Choroid plexus epithelial cell (primary cell): ENCODE data around the gene SLC29A3.
A peak's percentile ranks its signal among the peaks of the same experiment; 100 is the strongest.

Experiments
- DNase-seq: peaks from one replicate; pipeline ENCODE4 v3.0.0-alpha.2; 2010; ENCODE audit warnings: low read depth
- H3K4me3 ChIP-seq: 2 replicates; pipeline ENCODE4 v1.5.1; 2011; ENCODE audit warnings: low read depth, mild to moderate bottlenecking, control low read depth, low read length, moderate library complexity
- TF ChIP-seq, protein P1 (sequence below): conservative IDR thresholded peaks from 2 replicates; pipeline ENCODE4 v1.5.1; 2011; ENCODE audit warnings: low read depth, mild to moderate bottlenecking, control low read depth, inconsistent platforms, low read length, moderate library complexity

SLC29A3 gene

DNA sequence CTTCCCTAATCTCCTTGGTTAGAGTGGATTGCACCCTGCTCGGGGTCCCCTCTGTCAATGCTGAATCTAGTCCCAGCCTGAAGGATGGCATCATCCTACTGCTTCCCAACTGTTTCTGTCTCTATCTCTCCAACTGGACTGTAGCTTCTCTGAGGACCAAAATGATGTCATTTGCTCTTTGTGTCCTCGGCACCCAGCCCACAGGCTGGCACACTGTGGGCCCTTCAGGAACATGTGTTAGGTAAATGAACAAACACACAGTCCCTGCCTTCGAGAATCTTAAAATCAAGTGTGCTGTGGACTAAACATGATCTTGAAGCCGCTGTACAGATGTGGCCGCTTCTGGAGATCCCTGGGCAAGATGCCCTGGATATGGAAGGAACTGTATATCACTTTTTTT is 72.6 kb downstream of the SLC29A3 start:
- DNase-seq: no peak
- TF ChIP-seq, protein P1, sequence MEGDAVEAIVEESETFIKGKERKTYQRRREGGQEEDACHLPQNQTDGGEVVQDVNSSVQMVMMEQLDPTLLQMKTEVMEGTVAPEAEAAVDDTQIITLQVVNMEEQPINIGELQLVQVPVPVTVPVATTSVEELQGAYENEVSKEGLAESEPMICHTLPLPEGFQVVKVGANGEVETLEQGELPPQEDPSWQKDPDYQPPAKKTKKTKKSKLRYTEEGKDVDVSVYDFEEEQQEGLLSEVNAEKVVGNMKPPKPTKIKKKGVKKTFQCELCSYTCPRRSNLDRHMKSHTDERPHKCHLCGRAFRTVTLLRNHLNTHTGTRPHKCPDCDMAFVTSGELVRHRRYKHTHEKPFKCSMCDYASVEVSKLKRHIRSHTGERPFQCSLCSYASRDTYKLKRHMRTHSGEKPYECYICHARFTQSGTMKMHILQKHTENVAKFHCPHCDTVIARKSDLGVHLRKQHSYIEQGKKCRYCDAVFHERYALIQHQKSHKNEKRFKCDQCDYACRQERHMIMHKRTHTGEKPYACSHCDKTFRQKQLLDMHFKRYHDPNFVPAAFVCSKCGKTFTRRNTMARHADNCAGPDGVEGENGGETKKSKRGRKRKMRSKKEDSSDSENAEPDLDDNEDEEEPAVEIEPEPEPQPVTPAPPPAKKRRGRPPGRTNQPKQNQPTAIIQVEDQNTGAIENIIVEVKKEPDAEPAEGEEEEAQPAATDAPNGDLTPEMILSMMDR: no peak
- no peak overlapping the region for H3K4me3 ChIP-seq

DNA sequence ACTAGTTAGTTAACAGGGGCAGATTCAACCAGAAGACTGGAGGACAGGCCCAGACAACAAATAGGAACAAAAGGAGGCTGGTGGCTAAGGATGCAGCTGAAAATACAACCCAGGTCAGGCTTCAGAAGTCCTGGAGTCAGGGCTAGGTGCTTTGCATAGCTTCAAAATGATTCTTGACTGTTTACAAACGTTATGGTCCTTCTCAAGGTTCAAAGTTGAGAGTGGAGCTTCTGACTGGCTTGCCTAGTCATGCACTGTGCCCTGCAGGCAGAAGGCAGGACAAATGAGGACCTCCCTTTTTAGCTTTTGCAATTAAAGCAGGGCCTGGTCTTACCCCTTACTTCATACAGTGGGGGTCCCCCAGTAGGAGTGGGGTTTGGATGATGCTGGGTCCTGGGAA is 73.2 kb downstream of the SLC29A3 start:
- H3K4me3 ChIP-seq: no peak overlapping the region
- TF ChIP-seq, protein P1: no peak
- no peak for DNase-seq

DNA sequence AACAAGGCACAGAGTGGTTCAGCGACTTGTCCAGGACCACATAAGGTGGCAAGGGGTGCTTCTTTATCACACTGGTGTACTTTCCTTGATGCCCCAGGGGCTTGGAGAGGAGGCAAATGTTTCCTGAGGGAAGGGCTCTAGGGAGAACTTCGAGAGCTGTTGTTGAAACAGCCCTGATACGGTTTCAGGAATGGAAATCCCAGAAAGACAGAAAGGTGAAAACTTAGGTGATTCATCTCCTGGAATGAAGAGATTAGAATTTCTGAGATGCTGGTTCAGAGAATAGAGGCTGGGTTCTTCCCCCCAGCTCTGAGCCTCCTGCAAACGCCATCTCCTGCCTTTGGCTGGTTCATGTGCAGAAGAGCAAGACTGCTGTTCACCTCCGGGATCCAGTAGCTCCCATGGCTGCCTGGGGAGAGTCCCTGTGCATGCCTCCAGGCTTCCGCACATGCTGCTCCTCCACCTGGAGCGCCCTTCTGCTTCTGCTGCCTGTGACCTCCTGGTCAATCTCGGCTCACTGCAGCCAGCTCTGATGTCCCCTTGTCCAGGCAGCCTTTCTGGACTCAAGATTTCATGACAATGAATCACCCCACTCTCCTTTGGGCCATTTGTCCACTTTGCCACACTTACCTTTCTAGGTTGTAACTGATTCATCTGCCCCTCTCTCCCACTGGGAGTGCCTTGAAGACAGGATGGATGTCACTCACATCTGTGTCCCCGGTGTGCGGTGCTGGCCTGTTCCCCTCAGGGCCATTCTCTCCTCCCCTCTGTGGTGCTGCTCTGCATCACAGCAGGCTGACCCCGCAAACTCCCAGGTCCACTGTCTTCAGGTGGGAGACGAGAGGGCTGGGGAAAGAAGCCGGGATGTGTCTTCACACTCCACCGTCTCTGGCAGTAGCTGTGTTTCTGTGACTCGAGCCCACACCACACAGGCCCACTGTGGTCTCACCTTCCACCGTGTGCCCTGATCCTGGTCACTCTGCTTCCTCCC is 74.0 kb downstream of the SLC29A3 start:
- no peak overlapping the region for H3K4me3 ChIP-seq
- DNase-seq: no peak
- TF ChIP-seq, protein P1: no peak

DNA sequence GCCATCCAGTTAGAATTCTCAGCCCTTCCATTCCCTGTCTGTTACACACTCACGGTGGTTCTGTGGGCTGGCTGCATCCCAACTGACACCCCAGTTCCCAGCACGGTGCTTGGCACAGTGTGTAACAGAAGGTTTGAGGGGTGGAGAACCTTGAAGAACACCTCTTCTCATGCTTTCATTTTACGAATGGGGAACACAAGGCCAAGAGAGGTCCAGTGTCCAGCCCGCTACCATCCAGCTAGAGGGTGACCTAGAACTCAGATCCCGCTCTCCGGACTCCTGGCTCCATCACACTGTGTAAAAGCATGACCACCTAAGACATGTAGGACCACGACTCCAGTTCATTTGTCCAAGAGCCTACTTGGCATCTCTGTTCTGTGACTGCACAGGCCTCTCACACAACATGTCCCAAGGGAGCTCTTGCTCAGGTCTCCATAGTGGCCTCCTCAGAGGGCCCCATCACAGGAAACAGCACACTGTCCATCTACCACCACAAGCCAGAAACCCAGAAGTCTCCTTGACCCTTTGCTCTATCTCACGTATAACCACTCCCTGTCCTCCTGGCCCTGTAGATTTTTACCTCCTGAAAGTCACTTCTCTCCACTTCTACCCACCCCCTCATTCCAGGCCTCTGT is 74.9 kb downstream of the SLC29A3 start:
- no peak overlapping the region for H3K4me3 ChIP-seq
- no peak for DNase-seq
- TF ChIP-seq, protein P1: no peak

DNA sequence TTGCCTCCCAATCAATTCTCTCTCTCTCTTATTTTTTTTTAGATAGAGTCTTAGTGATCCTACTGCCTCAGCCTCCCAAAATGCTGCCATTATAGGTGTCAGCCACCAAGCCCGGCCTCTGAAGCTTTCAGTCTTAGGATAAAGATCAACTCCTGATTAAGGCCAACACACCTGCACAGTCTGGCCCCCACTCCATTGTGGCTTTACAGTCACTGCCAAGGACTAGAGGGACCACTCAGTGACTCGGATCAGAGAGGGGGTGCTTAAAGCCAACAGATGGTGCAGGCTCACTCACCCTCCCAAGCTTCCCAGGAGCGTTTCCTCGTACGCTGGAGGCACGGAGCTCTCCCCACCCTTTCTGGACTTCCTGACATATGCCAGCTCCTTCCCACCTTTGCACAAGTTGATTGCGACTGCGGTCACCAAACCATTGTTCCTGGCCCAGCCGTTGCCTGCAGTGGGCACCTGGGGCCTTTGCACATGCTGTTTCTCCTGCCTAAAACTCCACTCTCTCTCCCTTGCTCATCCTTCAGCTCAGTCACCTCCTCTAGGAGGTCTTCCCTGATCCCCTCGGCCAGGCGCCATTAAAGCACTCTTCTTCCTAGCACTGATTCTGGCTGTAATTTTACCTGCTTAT is 76.0 kb downstream of the SLC29A3 start:
- no peak overlapping the region for H3K4me3 ChIP-seq
- TF ChIP-seq, protein P1: no peak
- DNase-seq: no peak

DNA sequence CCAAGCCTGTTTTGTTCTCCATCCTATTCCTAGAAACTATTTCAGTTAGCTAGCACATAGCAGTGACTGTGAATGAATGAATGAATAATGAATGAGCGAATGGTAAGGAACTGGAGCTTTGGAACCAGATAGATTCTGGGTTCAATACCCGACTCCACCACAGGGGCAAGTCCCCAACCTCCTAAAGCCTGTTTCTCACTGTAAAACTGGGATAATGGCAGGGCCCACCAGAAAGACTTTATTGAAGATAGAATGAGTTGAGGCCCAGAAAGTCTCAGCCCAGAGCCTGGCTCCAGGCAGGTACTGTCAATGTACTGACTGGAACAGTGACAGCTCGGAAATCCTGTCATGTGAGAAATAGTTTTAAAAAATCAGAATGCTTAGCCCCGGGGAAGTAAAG is 76.6 kb downstream of the SLC29A3 start:
- DNase-seq: no peak
- TF ChIP-seq, protein P1: peak; percentile 15
- H3K4me3 ChIP-seq: no peak overlapping the region
